ENCODE results near the gene CCDC97. TPM values are rescaled to one million over a fixed set of nuclear protein-coding genes. Genes with fewer than 3 reads are reported as not detected.
A peak's percentile ranks its signal among the peaks of the same experiment; 100 is the strongest.

CCDC97 gene
- total RNA-seq, 2 experiments from 2014 or later: 15.0 to 36.6 TPM

DNA sequence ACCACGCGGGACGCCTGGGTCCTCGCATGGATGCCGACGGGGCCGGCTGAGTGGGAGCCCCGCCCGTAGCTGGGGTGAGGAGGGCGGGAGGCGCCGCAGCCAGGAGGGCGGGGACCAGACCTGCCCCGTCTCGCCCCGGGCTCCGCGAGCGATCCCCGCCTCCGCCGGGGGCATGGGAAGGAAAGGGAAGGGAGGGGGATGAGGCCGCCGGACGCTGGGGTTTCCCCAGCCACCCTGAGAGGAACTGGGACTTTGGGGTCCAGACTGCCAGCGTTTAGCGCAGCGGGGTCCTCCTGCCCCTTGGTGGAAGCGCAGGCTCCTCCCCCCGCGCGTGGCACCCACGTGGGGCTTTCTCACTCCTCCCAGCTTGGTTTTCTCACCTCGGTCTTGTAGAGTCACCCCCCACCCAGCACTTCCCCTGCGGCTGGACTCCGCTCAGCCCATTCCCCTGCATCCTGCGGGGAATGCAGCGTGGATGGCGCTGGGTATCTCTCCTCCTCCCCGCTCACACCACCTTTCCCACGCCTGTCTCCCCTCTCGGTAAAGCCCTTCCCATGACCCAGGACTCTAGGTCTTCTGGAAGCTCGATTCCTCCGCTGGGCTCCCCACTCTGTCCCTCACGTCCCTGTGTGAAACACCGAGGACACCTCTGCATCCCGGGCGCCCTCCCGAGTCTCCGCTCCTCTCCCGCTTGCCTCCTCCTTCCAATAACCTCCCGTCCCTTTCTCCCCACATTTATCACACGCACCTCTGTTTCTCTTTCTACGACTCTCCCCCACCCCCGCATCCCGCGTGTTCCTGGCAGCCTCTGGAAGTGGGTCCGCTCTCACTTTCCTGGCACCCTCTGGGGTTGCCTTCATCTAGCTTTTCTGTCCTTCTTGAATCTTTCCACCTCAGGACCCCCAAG, 41.6 kb downstream of the CCDC97 start:
- Histone ChIP-seq H2AFZ (ENCODE audit: low read length) (peak overlapping the region; percentile 25; the same call in 1 of the 2 replicates), H4K20me1 (ENCODE audit: insufficient read depth, low read length) (peaks cover 4% of the 10 kb centered on the region), H3K36me3 (ENCODE audit: insufficient read depth, low read length) (peaks cover 37% of the 10 kb centered on the region), H3K4me2 (ENCODE audit: low read length) (peak overlapping the region; percentile 78), H3K27ac (ENCODE audit: low read depth, low read length, poor library complexity, severe bottlenecking) (peak overlapping the region; percentile 25), H3K4me1 (ENCODE audit: insufficient read depth, low read length, poor library complexity, severe bottlenecking) (peaks cover 21% of the 10 kb centered on the region), H3K9me2 (ENCODE audit: insufficient read depth, low read length) (no peaks in the 10 kb centered on the region), H3K9me3 (ENCODE audit: low read length) (no peaks in the 10 kb centered on the region), H3K79me2 (ENCODE audit: insufficient read depth, low read depth, low read length) (peaks cover 42% of the 10 kb centered on the region; the same call in 1 of the 2 replicates), H3K4me3 (ENCODE audit: low read depth, low read length, poor library complexity, severe bottlenecking) (peak overlapping the region; percentile 77)
- BruUV-seq (replicated peaks): no TSS peak
- peak; percentile 56 for DNase-seq (ENCODE audit: low spot score)
- CTCF ChIA-PET (ENCODE audit: unreplicated experiment): no interaction called here
- intact Hi-C loops (cut with micrococcal nuclease; ENCODE audit: unreplicated experiment): loop anchor here (1.0 to 2.0 kb wide), 3 partner anchors 24 to 89 kb away; partner anchors contain the start of gene CCDC97
- POLR2A ChIA-PET: interaction anchor here (0.6 to 1.7 kb wide), 5 partner anchors 12 to 89 kb away, joined by 3 to 7 read pairs (median 3); partner anchors contain the start of gene B9D2
- no peak for TF ChIP-seq EZH2phosphoT487 (IDR thresholded peaks at IDR 0.05; ENCODE audit: borderline replicate concordance, low read depth, low read length)
- TF ChIP-seq, protein P1, sequence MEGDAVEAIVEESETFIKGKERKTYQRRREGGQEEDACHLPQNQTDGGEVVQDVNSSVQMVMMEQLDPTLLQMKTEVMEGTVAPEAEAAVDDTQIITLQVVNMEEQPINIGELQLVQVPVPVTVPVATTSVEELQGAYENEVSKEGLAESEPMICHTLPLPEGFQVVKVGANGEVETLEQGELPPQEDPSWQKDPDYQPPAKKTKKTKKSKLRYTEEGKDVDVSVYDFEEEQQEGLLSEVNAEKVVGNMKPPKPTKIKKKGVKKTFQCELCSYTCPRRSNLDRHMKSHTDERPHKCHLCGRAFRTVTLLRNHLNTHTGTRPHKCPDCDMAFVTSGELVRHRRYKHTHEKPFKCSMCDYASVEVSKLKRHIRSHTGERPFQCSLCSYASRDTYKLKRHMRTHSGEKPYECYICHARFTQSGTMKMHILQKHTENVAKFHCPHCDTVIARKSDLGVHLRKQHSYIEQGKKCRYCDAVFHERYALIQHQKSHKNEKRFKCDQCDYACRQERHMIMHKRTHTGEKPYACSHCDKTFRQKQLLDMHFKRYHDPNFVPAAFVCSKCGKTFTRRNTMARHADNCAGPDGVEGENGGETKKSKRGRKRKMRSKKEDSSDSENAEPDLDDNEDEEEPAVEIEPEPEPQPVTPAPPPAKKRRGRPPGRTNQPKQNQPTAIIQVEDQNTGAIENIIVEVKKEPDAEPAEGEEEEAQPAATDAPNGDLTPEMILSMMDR (conservative IDR thresholded peaks at IDR 0.05; ENCODE audit: low read length): no peak

DNA sequence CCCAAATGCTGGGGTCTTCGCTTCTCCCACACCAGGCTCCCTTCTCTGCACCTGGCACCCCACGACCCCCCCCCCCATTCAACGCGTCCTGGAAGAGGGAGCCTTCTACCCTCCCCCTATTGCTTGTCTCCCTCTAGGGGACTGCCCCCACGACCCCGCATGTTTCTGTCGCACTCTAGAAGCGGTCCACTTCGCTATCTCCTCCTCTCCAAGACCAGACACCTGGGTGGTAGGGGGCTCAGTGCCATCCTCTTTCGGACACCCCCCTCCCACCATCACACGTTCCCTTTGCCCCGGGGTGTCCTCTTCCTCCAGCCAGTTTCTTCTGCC, 42.3 kb downstream of the CCDC97 start:
- Histone ChIP-seq H3K4me3 (ENCODE audit: low read depth, low read length, poor library complexity, severe bottlenecking) (peak overlapping the region; percentile 77), H3K36me3 (ENCODE audit: insufficient read depth, low read length) (peaks cover 32% of the 10 kb centered on the region), H3K4me2 (ENCODE audit: low read length) (peak overlapping the region; percentile 78), H3K27ac (ENCODE audit: low read depth, low read length, poor library complexity, severe bottlenecking) (peak overlapping the region; percentile 25), H3K9me3 (ENCODE audit: low read length) (no peaks in the 10 kb centered on the region), H3K9me2 (ENCODE audit: insufficient read depth, low read length) (no peaks in the 10 kb centered on the region), H3K79me2 (ENCODE audit: insufficient read depth, low read depth, low read length) (peaks cover 42% of the 10 kb centered on the region; the same call in 1 of the 2 replicates), H4K20me1 (ENCODE audit: insufficient read depth, low read length) (peaks cover 4% of the 10 kb centered on the region), H3K4me1 (ENCODE audit: insufficient read depth, low read length, poor library complexity, severe bottlenecking) (peaks cover 21% of the 10 kb centered on the region), H2AFZ (ENCODE audit: low read length) (peak overlapping the region; percentile 22; the same call in 1 of the 2 replicates)
- intact Hi-C loops (cut with micrococcal nuclease; ENCODE audit: unreplicated experiment): loop anchor here (1.0 to 2.0 kb wide), 3 partner anchors 25 to 89 kb away; partner anchors contain the start of gene CCDC97
- TF ChIP-seq, protein P1 (conservative IDR thresholded peaks at IDR 0.05; ENCODE audit: low read length): no peak
- no peak for TF ChIP-seq EZH2phosphoT487 (IDR thresholded peaks at IDR 0.05; ENCODE audit: borderline replicate concordance, low read depth, low read length)
- POLR2A ChIA-PET: interaction anchor here (0.6 to 1.7 kb wide), 5 partner anchors 10 to 88 kb away, joined by 3 to 7 read pairs (median 4); partner anchors contain the start of gene B9D2
- no peak for DNase-seq (ENCODE audit: low spot score)
- CTCF ChIA-PET (ENCODE audit: unreplicated experiment): interaction anchor here (1.0 to 1.2 kb wide), 2 partner anchors 11 to 25 kb away, joined by 4 read pairs; no protein-coding TSS in a partner anchor
- BruUV-seq (replicated peaks): no TSS peak
